Retinal pigment epithelial cell (primary cell): ENCODE data around the gene LPP.

Source experiments
- DNase-seq: peaks from one replicate; pipeline ENCODE4 v3.0.0-alpha.2; 2010; ENCODE audit warnings: low read depth
- H3K4me3 ChIP-seq: 2 replicates; pipeline ENCODE4 v1.5.1; 2011; ENCODE audit warnings: mild to moderate bottlenecking, low read length, control low read depth, moderate library complexity
- CTCF ChIP-seq: conservative IDR thresholded peaks from 2 replicates; pipeline ENCODE4 v1.5.1; 2011; ENCODE audit warnings: low read depth, low read length, control low read depth, inconsistent platforms

LPP gene

GRCh38 chr3:188411750-188412149 is 257.8 kb downstream of the LPP start:
- no peak for DNase-seq
- no peak overlapping the region for H3K4me3 ChIP-seq
- TF ChIP-seq CTCF, result no peak

- TF ChIP-seq CTCF, result no peak
- no peak overlapping the region for H3K4me3 ChIP-seq
- DNase-seq, result no peak
Observed at GRCh38 chr3:188415196-188415595, 261.2 kb downstream of the LPP start.

- no peak for TF ChIP-seq CTCF
- H3K4me3 ChIP-seq, result no peak overlapping the region
- DNase-seq, result no peak
Observed at GRCh38 chr3:188416041-188416440, 262.1 kb downstream of the LPP start.

GRCh38 chr3:188417271-188417696 is 263.3 kb downstream of the LPP start:
- H3K4me3 ChIP-seq, result no peak overlapping the region
- DNase-seq, result no peak
- no peak for TF ChIP-seq CTCF

GRCh38 chr3:188417766-188418165 is 263.8 kb downstream of the LPP start:
- TF ChIP-seq CTCF, result no peak
- H3K4me3 ChIP-seq, result no peak overlapping the region
- DNase-seq, result no peak

GRCh38 chr3:188421151-188421821 is 267.3 kb downstream of the LPP start:
- H3K4me3 ChIP-seq, result no peak overlapping the region
- no peak for DNase-seq

More at GRCh38 chr3:188421151-188421821, 267.3 kb downstream of the LPP start:
- TF ChIP-seq CTCF, result no peak
